Stomach (tissue), 4 donors: ENCODE results near the gene CCNJL.

ENCODE experiments used
- CTCF ChIP-seq, 7 experiments: fragments of 450-650 bp in 4 of 7; fragments of 200-600 bp in 3 of 7; sonication (generic) in 3 of 7; IDR thresholded peaks; one replicate each; pipeline ENCODE4 v1.5.1; 2016 to 2019; ENCODE audit warnings: antibody characterized with exemption in 7 of 7, control low read depth in 2 of 7, mild to moderate bottlenecking in 1 of 7
- POLR2AphosphoS5 ChIP-seq, 3 donors: sonication (generic); formaldehyde crosslinking; IDR thresholded peaks; one replicate each; pipeline ENCODE4 v1.6.1; 2016; ENCODE audit warnings: antibody characterized with exemption in 3 of 3

DNA sequence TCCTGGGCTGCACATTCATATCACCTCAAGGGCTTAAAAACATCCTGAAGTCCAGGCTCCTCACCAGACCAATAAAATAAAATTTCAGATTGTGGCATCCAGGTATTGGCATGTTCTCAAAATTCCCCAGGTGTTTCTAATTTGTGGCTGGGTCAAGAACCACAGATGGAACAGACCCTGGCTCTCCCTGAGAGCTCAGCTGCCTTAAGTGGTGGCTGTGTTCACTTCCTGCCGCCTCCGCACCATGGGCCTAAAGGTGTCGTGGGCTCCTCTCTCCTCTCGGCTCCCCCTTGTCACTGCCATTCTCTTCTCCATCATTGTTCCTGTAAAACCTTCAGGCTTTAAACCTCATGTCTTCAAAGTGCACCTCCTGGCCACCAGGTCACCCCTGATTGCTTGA is 17.8 kb upstream of the CCNJL start:
- TF ChIP-seq CTCF (IDR thresholded peaks at IDR 0.05), result no peak
- no peak for TF ChIP-seq POLR2AphosphoS5 (IDR thresholded peaks at IDR 0.05)
